Esophagus mucosa (tissue), 1 donor: ENCODE results near the gene UBR3. TPM values are rescaled to one million over a fixed set of nuclear protein-coding genes. Genes with fewer than 3 reads are reported as not detected.
"Not testable (repeated sequence)": the region's sequence is repeated elsewhere in the genome, so short reads cannot be mapped to it uniquely, and the experiment has no call there.

ENCODE experiments used
- ATAC-seq: fragments of 200-7000 bp; cut with Tn5 transposase; one replicate; pipeline ENCODE4 v1.9.1; 2020
- total RNA-seq: library from RNA; stranded (reverse); gene quantifications from one replicate; pipeline ENCODE4 v1.2.4, GENCODE V29; 2023
- donor health status: DM: yes; HTN: yes; CAD: no.

UBR3 gene
- total RNA-seq, 1 donor from 2014 or later = 23.8 TPM

DNA sequence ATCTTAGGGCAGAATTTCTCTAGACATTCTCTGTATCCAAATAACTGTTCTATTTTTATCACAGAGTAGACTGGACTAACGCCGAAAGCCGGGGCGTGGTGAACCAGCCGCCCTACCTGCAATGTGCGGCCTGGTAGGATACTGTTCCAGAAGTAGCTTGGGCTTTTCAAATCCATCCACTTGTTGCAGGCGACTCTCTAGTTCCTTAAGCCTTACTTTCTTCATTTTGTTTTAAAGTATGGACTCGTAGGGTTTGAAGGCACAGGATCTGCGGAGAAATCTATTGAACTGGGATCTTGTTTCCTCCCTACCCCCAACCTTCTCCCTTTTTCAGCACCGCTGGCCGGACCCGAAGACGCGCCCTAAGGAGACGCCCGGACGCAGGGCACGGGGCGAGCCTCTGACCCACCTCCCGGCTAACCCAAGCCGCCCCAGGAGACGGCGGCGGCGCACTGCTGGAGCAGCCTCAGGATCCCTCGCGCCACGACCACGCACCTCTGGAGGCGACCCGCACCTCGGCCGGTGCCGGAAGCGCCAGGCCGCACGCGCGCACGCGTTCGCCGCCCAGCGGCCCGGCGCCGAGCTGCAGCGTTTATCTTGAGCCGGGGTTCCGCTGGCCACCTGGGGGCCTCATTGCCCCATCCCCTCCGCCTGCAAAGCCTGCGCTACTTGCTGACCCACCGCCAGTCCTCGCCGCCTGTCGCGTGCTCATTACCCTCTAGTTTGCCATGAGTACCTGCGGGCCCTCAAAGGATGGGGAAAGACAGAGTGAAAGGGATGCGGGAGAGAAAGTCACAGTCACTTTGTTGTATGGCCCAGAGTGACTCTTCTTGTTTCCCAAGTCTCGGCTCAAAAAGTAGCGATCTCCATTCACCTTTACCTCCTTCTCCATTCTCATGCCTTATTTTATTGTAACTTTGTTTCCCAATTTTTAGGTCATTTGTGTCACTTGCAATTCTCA, 2.6 kb upstream of the UBR3 start, which contains the start of gene METTL5:
METTL5 (minus strand) TSS at position 533 of the 961 bp plus-strand sequence; CDS start at position 225, 308 bp downstream.
- ATAC-seq = peak; percentile 70

DNA sequence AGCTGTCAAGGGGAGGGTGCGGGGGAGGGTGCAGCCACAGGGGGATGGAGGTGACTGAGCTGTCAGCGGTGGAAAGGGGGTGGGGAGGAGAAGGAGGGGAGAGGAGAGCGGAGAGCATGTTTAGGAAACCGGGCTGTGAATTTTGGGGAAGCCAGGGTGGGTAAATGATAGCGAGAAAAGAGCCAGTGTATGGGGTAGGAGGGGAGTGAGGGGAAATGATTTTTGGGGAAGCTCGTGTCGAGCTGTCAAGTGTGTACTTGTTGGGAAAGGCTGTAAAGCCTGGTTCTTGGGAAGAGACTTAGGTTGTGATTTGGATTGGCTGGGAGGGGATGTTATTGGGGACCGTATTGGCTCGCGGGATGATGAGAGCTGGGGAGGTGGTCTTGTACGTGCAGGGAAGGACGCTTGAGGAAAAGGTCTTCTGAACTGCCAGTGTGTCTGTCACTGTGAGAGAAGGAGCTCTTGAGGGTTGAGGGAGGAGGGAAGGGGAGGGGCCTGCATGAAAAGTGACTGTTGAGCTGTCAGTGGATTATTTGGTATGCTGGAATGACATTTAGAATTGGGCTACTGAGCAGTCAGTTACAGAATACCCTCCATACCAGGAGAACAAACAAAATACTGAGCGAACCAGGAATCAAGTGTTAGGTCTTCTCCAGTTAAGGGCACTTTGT, 1.0 kb downstream of the UBR3 start:
- ATAC-seq = peak; percentile 38

GRCh38 chr2:169834401-169834800, 7.1 kb downstream of the UBR3 start:
- ATAC-seq = no peak

DNA sequence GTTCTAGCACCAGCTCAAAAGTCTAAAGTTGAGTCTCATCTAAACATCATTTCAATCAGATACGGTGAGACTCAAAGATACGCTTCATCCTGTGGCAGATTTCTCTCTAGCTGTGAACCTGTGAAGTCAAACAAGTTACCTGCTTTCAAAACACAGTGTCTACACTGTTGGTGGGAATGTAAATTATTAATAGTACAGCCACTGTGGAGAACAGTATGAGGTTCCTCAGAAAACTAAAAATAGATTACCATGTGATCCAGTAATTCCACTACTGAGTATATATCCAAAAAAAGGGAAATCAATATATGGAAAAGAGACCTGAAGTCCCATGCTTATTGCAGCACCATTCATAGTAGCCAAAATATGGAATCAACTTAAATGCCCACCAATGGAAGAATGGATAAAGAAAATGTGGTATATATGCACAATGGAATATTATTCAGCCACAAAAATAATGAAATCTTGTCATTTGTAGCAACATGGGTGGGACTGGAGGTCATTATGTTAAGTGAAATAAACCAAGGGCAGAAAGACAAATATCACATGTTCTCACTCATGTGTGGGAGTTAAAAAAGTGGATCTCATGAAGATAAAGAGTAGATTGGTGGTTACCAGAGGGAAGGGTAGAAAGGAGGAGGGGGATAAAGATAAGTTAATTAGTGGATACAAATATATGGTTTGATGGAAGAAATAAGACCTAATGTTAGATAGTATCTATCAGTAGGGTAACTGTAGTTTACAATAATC, 11.7 kb downstream of the UBR3 start:
- no peak for ATAC-seq

- ATAC-seq = no peak
Observed at GRCh38 chr2:169839954-169840746, 12.9 kb downstream of the UBR3 start.

- ATAC-seq = no peak
Observed at GRCh38 chr2:169840747-169841142, 13.5 kb downstream of the UBR3 start.

DNA sequence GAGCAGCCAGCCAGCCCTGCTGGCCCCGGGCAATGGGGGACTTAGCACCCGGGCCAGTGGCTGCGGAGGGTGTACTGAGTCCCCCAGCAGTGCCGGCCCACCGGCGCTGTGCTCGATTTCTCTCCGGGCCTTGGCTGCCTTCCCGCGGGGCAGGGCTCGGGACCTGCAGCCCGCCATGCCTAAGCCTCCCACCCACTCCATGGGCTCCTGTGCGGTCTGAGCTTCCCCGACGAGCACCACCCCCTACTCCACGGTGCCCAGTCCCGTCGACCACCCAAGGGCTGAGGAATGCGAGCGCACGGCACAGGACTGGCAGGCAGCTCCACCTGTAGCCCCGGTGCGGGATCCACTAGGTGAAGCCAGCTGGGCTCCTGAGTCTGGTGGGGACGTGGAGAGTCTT, 14.4 kb downstream of the UBR3 start:
- ATAC-seq = not testable (repeated sequence)

- ATAC-seq = no peak
Observed at GRCh38 chr2:169845016-169845415, 17.8 kb downstream of the UBR3 start.

GRCh38 chr2:169848959-169849693, 21.9 kb downstream of the UBR3 start:
- not testable (repeated sequence) for ATAC-seq

GRCh38 chr2:169849710-169850109, 22.5 kb downstream of the UBR3 start:
- ATAC-seq = no peak

- no peak for ATAC-seq
Observed at GRCh38 chr2:169853041-169853668, 25.9 kb downstream of the UBR3 start.

- ATAC-seq = not testable (repeated sequence)
Observed at GRCh38 chr2:169855281-169856258, 28.3 kb downstream of the UBR3 start.

DNA sequence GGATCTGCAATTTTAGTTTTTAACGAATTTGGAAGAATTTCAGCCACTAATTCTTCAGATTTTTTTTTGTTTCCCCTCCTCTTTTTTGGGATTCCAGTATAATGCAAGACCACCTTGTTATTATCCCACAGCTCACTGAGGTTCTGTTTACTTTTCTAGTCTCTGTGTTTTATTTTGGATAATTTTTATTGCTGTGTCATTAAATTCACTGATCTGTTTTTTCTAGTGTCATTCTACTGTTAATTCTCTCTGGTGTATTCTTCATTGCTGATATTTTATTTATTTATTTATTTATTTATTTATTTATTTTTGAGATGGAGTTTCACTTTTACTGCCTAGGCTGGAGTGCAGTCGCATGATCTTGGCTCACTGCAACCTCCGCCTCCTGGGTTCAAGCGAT, 32.2 kb downstream of the UBR3 start:
- no peak for ATAC-seq

- ATAC-seq = no peak
Observed at GRCh38 chr2:169860149-169860548, 32.9 kb downstream of the UBR3 start.

- no peak for ATAC-seq
Observed at GRCh38 chr2:169862816-169863215, 35.6 kb downstream of the UBR3 start.

DNA sequence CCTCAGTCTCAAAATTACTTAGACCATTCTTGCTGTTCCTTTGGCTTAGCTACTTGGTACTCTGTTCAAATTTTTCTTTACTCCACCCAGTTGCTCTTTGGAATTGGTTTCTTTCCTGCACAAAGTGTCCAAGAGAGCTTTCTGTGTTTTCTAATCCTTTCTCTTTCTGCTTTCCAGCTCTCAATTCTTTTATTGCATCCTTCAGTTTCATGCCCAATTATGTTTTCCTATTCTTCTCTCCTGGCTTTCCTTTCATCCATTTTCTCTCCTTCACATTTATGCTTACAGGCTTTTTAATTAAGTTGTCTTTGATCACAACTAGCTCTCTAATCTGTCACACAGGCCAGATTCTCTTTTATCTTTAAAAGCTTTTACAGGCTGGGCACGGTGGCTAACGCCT, 38.2 kb downstream of the UBR3 start:
- no peak for ATAC-seq

DNA sequence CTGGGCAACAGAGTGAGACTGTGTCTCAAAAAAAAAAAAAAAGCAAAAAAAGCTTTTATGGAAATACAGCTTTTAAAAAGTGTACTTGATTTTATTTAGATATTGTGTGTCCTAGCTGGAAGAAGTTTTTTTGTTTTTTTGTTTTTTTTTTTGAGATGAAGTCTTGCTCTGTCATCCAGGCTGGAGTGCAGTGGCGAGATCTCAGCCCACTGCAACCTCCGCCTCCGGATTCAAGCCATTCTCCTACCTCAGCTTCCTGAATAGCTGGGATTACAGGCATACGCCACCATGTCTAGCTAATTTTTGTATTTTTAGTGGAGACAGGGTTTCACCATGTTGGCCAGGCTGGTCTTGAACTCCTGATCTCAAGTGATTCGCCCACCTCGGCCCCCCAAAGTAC, 39.0 kb downstream of the UBR3 start:
- not testable (repeated sequence) for ATAC-seq

GRCh38 chr2:169867579-169867978, 40.3 kb downstream of the UBR3 start:
- ATAC-seq = no peak

- ATAC-seq = no peak
Observed at GRCh38 chr2:169868951-169869350, 41.7 kb downstream of the UBR3 start.

DNA sequence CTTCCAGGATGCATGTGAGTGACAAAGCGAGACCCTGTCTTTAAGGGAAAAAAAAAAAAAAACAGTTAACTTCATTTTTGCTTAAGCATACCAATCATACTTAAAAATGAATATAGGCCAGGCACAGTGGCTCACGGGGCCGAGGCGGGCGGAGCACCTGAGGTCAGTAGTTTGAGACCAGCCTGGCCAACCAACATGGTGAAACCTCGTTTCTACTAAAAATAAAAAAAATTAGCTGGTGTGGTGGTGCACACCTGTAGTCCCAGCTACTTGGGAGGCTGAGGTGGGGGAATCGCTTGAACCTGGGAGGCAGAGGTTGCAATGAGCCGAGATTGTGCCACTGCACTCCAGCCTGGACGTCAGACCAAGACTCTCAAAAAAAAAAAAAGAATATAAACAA, 44.1 kb downstream of the UBR3 start:
- not testable (repeated sequence) for ATAC-seq
